GM18870 (cell line): ENCODE results near the gene HELZ2.

Experiments used
- ATAC-seq: cut with Tn5 transposase; IDR thresholded peaks from one replicate; pipeline ENCODE4 v1.9.1; 2021; ENCODE audit warnings: moderate library complexity; ENCODE audit not compliant: unreplicated experiment

HELZ2 gene

GRCh38 chr20:63539441-63540370 is 34.3 kb downstream of the HELZ2 start:
- no peak for ATAC-seq

- no peak for ATAC-seq
These were observed 35.0 kb downstream of the HELZ2 start for GRCh38 chr20:63539092-63539430.

- ATAC-seq, result no peak
These were observed 35.6 kb downstream of the HELZ2 start for GRCh38 chr20:63538204-63539091.

GRCh38 chr20:63537525-63538203 is 36.4 kb downstream of the HELZ2 start:
- ATAC-seq, result peak; percentile 79

- ATAC-seq, result no peak
These were observed 37.0 kb downstream of the HELZ2 start, which contains the start of gene PTK6 for GRCh38 chr20:63536997-63537524. Gene PTK6, minus strand, starts transcription at chr20:63537376. Its CDS starts 62 bp downstream, at chr20:63537314.

GRCh38 chr20:63536241-63536977 is 37.6 kb downstream of the HELZ2 start:
- ATAC-seq, result no peak

GRCh38 chr20:63534831-63535651 is 39.0 kb downstream of the HELZ2 start:
- ATAC-seq, result no peak

- no peak for ATAC-seq
These were observed 39.6 kb downstream of the HELZ2 start for GRCh38 chr20:63534427-63534830.

GRCh38 chr20:63533871-63534393 is 40.1 kb downstream of the HELZ2 start:
- ATAC-seq, result no peak

GRCh38 chr20:63533388-63533787 is 40.7 kb downstream of the HELZ2 start:
- no peak for ATAC-seq

GRCh38 chr20:63532449-63532971 is 41.5 kb downstream of the HELZ2 start:
- no peak for ATAC-seq

GRCh38 chr20:63531686-63532448 is 42.2 kb downstream of the HELZ2 start:
- ATAC-seq, result no peak

- no peak for ATAC-seq
These were observed 43.3 kb downstream of the HELZ2 start for GRCh38 chr20:63530788-63531160.

- ATAC-seq, result no peak
These were observed 43.9 kb downstream of the HELZ2 start for GRCh38 chr20:63529861-63530787.

- ATAC-seq, result no peak
These were observed 44.7 kb downstream of the HELZ2 start for GRCh38 chr20:63529180-63529860.

- ATAC-seq, result no peak
These were observed 46.9 kb downstream of the HELZ2 start for GRCh38 chr20:63527184-63527583.

- no peak for ATAC-seq
These were observed 48.1 kb downstream of the HELZ2 start for GRCh38 chr20:63525971-63526370.
